Stimulated activated CD8-positive, alpha-beta memory T cell treated with anti-CD3 and anti-CD28 coated beads, Interleukin-12 subunit alpha, Interleukin-12 subunit beta, amount 100 ng/mL, for 24 hours (primary cell): ENCODE data around the gene PPP1R14B.

Experiments
- DNase-seq: peaks from one replicate; pipeline ENCODE4 v3.0.0-alpha.2; 2020; ENCODE audit errors: extremely low read depth

PPP1R14B gene

GRCh38 chr11:64281957-64282770 is 35.4 kb upstream of the PPP1R14B start:
- no peak for DNase-seq

DNA sequence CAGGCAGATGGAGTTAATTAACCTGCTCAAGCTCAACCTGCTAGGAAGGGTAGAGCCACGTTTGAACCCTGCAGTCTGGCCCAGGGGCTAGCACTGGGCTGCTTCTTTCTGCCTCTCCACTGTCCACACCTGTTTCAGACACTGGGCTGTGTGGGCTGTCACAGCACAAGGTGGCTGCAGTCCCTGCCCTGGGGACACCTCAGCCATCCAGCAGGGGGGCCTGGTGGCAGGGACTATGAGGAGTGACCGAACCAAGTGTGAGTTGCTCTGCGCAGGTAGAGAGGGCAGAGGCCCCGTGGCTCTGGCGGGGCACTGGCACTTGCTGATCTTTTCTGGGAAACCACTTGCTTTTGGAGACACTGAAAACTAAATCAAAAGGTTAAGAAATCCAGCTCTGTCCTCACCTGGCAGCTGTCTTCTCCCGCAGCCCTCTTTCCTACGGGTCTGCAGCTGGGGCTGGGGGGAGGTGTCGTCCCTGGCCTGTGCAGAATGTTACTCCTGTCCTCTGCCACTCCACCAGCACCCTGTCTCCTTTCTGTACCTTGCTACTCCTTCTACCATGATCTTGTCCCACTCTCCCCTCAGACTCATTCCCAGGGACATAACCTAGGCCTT is 31.9 kb upstream of the PPP1R14B start:
- no peak for DNase-seq

DNA sequence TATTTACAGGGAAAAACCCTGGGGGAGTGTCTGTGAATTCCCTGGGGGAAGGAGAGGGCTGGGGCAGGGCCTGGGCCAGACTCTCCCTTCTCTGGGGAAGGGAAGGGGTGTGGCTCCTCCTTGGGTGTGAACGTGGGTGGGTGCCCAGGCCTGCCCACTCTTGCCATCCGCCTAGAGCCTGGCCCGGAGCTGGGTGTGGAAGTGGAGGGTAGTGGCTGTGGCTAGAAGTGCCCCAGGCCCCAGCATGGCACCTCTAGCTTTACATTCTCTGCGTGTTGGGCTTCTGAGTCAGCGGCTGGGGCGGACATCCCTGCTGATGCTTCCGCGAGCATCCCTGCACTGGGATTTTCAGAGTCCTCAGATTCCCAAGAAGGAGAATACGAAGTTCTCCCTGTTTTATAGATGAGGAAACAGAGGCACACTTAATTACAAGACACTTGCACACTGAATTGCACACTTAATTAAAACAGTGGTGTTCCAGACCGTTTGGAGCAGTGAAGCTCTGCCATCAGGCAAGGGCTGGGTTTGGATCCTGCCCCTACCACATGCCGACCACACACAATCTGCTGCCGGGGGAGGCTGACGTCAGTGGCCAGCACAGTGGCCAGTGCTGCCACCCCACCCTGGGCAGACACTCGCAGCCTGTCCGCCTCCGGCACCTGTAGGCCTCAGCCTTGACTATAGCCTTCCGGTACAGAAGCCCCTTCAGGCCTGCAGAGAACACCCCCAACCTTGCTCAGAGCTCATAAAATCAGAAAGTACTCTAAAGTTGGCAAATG is 30.1 kb upstream of the PPP1R14B start:
- no peak for DNase-seq

DNA sequence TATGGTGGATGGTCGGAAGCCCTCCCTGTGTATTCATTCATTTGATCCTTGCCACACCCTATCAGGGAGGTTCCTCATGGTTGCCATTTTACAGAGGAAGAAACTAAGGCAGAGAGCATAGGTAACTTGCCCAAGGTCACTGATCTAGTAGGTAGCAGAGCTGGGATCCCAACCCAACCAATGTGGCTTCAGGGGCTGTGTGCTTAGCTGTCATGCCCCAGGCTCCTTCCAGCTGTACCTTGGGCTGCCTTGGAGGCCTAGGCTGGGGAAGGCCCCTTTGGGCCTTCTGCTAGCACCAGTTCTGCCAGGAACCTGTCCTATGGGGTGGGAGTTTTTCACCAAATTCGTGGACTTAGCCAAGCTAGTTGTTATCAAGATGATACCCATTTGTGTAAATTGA is 29.1 kb upstream of the PPP1R14B start:
- no peak for DNase-seq

- DNase-seq, result no peak
These were observed 28.5 kb upstream of the PPP1R14B start for GRCh38 chr11:64275031-64275800.

DNA sequence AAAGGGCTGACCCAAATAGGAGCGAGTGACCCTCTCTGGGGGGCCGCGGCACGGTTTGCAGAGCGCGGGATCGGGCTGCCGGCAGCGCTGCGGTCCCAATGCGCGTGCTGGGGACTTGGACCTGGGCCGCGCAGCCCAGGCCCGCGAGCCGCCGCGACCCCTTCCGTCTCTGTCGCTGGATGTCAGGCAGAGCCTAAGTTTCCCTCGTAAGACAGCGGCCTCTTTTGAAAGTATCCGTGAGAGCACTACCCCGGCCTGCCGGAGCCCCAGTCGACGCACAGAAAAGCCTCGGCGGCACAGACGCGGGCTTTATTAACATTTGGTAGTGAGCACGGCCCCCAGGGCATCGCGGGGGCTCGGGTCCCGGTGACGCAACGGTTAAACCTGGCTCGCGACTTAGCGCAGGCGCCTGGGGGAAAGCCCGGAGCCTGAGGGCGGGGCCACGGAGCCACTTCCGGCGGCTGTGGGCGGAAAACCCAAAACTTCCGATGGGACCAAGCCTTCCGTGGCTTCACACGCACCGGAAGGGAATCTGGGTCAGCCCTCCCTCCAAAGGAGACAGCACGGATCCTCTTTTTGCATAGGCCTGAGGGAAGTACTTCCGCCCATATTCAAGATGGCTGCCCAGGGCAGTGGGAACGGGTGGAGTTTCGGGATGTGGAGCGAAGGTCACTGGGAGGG is 22.9 kb upstream of the PPP1R14B start:
- peak; percentile 92 for DNase-seq

GRCh38 chr11:64268893-64269539 is 22.3 kb upstream of the PPP1R14B start:
- DNase-seq, result no peak

- DNase-seq, result no peak
These were observed 21.5 kb upstream of the PPP1R14B start for GRCh38 chr11:64268025-64268892.

- DNase-seq, result no peak
These were observed 20.6 kb upstream of the PPP1R14B start for GRCh38 chr11:64267207-64267945.

GRCh38 chr11:64266339-64266738 is 19.6 kb upstream of the PPP1R14B start:
- DNase-seq, result no peak

- no peak for DNase-seq
These were observed 18.7 kb upstream of the PPP1R14B start for GRCh38 chr11:64265176-64266160.

DNA sequence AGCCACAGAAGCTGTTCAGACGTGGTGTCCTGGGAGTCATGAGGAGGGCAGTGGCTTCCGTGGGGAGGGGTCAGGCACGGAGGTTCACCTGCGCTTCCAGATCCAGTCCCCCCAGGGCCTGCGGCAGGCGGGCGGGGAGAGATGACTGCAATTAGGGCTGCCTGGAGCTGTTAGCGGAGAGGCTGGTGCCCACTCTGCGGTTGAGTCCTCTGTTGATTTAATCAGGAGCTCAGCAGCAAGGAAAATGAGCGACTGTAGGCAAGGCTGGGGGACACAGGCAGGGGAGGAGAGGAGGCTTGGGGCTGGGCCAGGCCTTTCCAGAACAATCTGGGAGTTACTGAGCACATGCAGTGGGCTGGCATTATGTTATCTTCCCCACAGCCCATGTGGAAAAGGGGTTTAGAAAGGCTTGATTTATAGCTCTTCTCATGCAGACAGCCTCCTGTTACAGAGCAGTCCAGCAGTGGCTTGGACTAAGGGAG is 17.7 kb upstream of the PPP1R14B start:
- no peak for DNase-seq

DNA sequence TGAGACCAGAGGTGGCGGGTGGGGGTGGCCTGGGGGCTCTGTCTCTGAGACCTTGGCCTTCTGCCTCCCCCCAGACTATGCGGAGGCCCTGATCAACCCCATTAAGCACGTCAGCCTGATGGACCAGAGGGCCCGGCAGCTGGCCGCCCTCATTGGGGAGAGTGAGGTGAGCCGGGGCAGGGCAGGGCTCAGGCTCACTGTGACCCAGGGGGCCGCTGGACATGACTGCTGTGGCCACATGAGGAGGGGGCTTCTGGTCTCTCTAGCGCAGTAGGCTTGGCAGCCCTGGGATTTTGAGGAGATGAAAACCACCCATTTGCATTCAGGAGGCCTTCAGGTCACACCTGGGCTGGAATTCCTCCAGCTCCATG is 17.2 kb upstream of the PPP1R14B start:
- no peak for DNase-seq

DNA sequence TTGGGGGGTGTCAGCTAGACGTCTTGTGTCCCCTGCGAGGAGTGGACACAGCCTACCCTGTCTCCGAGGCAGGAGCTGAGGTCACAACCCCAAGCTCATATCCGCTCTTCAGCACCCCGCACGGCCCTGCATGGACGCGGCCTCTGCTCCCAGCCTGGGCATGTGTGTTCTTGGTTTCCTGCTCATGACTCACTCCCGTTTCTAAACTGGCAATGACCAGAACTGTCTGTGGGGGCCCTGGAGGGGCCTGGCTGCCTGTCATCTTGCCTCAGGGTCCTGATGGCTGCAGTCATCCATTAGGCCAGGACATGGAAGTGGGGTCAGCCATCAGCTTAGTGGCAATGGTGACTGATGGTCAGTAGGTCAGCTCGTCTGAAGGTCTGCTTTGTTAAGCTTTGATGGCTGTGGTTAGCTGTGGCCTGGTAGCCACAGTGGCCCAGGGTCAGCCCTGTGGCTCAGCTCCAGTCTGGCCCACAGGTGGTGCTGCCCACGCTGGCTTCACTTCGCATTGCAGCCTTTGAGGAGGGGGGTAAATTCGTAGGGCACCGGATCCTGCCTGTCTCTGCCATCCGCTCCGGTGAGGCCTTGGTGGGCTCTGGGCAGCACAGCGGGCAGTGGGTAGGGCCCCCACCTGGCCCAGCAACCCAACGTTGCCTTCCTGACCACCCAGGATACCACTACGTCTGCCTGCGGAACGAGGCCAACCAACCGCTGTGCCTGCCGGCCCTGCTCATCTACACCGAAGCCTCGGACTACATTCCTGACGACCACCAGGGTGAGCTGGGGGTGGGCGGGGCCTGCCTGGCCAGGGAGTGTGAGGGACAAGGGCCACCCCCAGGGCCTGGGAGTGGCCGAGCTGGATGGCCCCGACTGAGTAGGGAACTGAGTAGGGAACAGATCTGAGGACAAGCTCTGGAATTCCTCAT is 16.5 kb upstream of the PPP1R14B start:
- no peak for DNase-seq

DNA sequence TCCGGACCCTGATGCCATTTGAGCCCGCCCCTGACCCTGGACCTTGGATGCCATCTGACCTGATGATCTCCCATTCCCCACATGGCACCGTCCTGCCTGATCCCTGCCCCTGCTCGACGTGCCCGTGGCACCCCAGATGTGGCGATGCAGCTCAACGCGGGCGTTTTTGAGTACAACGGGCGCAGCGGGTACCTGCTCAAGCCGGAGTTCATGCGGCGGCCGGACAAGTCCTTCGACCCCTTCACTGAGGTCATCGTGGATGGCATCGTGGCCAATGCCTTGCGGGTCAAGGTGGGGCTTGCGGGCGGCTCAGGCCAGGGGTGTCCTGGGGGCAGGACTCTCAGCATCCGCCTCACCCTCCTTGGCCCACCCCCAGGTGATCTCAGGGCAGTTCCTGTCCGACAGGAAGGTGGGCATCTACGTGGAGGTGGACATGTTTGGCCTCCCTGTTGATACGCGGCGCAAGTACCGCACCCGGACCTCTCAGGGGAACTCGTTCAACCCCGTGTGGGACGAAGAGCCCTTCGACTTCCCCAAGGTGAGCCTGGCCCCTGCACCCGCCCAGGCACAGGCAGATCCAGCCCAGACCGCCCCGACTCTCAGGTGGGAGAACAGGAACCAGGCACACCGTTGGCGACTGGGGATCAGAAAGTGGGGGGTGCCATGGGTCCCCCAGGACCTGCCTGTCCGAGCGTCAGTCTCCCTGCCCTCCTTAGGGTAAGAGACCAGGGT is 15.7 kb upstream of the PPP1R14B start:
- no peak for DNase-seq

DNA sequence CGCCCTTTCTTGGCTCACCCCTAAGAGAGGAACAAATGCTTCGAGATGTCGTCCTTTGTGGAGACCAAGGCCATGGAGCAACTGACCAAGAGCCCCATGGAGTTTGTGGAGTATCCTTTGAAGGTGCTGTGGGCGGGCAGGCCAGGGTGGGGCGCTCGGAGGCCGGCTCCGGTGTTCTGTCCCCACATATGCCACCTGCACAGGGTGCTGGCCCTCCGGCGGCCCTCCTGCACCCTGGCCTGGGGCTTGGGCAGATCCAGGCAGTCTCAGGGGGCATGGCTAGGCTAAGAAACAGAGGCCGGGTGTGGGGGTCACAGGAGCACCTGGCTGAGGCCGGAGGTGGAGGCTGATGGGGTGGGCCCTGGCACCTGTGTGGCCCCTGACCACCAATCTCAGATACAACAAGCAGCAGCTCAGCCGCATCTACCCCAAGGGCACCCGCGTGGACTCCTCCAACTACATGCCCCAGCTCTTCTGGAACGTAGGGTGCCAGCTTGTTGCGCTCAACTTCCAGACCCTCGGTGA is 14.9 kb upstream of the PPP1R14B start:
- DNase-seq, result no peak
